ENCODE measurements around the gene DCP2.

DNA sequence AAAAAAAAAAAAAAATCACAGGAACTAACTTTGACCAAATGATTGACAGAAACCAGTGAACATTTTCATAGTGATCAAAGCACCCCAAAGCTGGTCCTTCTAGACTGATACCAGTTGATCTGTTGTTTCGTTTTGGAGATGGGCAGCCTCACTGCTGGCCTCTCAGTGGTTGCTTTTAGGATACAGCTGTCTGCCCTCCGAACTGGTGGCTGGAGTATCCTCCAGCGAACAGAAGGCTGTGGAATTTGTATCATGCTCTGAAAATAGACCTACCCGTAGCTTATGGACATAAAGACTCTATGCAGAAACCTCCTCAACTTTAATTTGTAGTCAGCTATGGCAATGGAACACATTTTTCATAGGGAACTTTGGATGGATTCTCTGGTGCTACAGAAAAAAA lies 49.0 kb downstream of the DCP2 start:
- no peak for TF ChIP-seq POLR2A (IDR thresholded peaks at IDR 0.05)
- TF ChIP-seq, protein P1, sequence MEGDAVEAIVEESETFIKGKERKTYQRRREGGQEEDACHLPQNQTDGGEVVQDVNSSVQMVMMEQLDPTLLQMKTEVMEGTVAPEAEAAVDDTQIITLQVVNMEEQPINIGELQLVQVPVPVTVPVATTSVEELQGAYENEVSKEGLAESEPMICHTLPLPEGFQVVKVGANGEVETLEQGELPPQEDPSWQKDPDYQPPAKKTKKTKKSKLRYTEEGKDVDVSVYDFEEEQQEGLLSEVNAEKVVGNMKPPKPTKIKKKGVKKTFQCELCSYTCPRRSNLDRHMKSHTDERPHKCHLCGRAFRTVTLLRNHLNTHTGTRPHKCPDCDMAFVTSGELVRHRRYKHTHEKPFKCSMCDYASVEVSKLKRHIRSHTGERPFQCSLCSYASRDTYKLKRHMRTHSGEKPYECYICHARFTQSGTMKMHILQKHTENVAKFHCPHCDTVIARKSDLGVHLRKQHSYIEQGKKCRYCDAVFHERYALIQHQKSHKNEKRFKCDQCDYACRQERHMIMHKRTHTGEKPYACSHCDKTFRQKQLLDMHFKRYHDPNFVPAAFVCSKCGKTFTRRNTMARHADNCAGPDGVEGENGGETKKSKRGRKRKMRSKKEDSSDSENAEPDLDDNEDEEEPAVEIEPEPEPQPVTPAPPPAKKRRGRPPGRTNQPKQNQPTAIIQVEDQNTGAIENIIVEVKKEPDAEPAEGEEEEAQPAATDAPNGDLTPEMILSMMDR (IDR thresholded peaks at IDR 0.05), result no peak

All from suprapubic skin (tissue), 3 donors.